HepG2 (cell line): Measurements from ENCODE around the gene ZNF280A. TPM values are rescaled to one million over a fixed set of nuclear protein-coding genes. Genes with fewer than 3 reads are reported as not detected.

Experiments
- ATAC-seq: fragments of 200-7000 bp; cut with Tn5 transposase; 3 replicates; pipeline ENCODE4 v1.9.1; 2020; ENCODE audit warnings: mild to moderate bottlenecking, moderate library complexity
- BruUV-seq: library from RNA; stranded (reverse); fragments of 400-500 nt; replicated peaks from 2 replicates; lab custom pipeline; 2021; lab: Mats Ljungman, UMichigan
- CTCF ChIA-PET: fragments of 300-600 bp; formaldehyde crosslinking; extraction: SDS; loops from one replicate; lab custom pipeline; 2021; ENCODE audit warnings: low total read pairs, inconsistent platforms, low intra/inter-chr PET ratio; lab: Yijun Ruan, JAX
- POLR2A ChIA-PET: fragments of 350-600 bp; sonication (Branson Sonifier 250); formaldehyde crosslinking; loops from one replicate; lab custom pipeline; 2020; ENCODE audit warnings: antibody characterized with exemption, inconsistent platforms; lab: Yijun Ruan, JAX
- DNase-seq: peaks from one replicate; pipeline ENCODE4 v3.0.0-alpha.2; 2015; ENCODE audit warnings: low spot score
- FAIRE-seq: peaks from 3 replicates; lab custom pipeline; 2011; peaks lifted over from hg19 to GRCh38; lab: Jason Lieb, UNC
- H2AFZ ChIP-seq: one replicate; pipeline ENCODE4 v1.6.1; 2011; ENCODE audit warnings: low read length, inconsistent platforms
- H3K27ac ChIP-seq: fragments of 300-600 bp; 3 replicates; pipeline ENCODE4 v1.8.0; 2011; ENCODE audit warnings: mixed run types, mild to moderate bottlenecking, mixed read lengths, low read length, inconsistent platforms; ENCODE audit not compliant: insufficient read depth; ENCODE audit errors: extremely low read length
- H3K27me3 ChIP-seq, 2 experiments: fragments of 200-600 bp in 1 of 2; 2 replicates in 1 of 2; 3 replicates in 1 of 2; pipeline versions ENCODE4 v1.6.0 to v1.8.0; 2011; ENCODE audit warnings: low read length in 2 of 2, mild to moderate bottlenecking in 2 of 2, moderate library complexity in 2 of 2, inconsistent platforms in 1 of 2; ENCODE audit not compliant: insufficient read depth in 2 of 2, control insufficient read depth in 1 of 2
- H3K36me3 ChIP-seq, 2 experiments: fragments of 200-600 bp in 1 of 2; replicated peaks in 1 of 2; 2 replicates in 1 of 2; 3 replicates in 1 of 2; pipeline versions ENCODE4 v1.5.1 to v1.8.0; 2011; ENCODE audit warnings: low read length in 2 of 2, inconsistent platforms in 1 of 2; ENCODE audit not compliant: insufficient read depth in 2 of 2, control insufficient read depth in 1 of 2
- H3K4me1 ChIP-seq: 2 replicates; pipeline ENCODE4 v1.5.1; 2012; ENCODE audit warnings: low read length, inconsistent platforms; ENCODE audit not compliant: insufficient read depth
- H3K4me2 ChIP-seq: 2 replicates; pipeline ENCODE4 v1.6.0; 2011; ENCODE audit warnings: low read depth, low read length, inconsistent platforms
- H3K4me3 ChIP-seq, 3 experiments: fragments of 200-600 bp in 1 of 3; sonication (generic), shearing (Covaris generic) in 1 of 3; replicated peaks in 1 of 3; 2 replicates each; pipeline ENCODE4 v1.5.1; 2011 to 2016; ENCODE audit warnings: low read length in 3 of 3, inconsistent platforms in 2 of 3, low read depth in 2 of 3, mild to moderate bottlenecking in 2 of 3, control low read depth in 1 of 3, mixed read lengths in 1 of 3; ENCODE audit not compliant: insufficient read depth in 1 of 3
- H3K79me2 ChIP-seq: one replicate; pipeline ENCODE4 v1.6.1; 2011; ENCODE audit warnings: low read length, inconsistent platforms; ENCODE audit not compliant: insufficient read depth
- H3K9ac ChIP-seq: 2 replicates; pipeline ENCODE4 v1.6.0; 2011; ENCODE audit warnings: mild to moderate bottlenecking, low read depth, low read length, inconsistent platforms; ENCODE audit not compliant: insufficient read depth
- H3K9me3 ChIP-seq: 2 replicates; pipeline ENCODE4 v1.5.1; 2012; ENCODE audit warnings: mild to moderate bottlenecking, low read length
- H4K20me1 ChIP-seq: 2 replicates; pipeline ENCODE4 v1.6.0; 2011; ENCODE audit warnings: inconsistent platforms, mild to moderate bottlenecking, low read length, moderate library complexity; ENCODE audit not compliant: insufficient read depth
- JUNB ChIP-seq: sonication (generic); formaldehyde crosslinking; IDR thresholded peaks from 2 replicates; pipeline ENCODE4 v1.8.0; 2022; ENCODE audit warnings: missing genetic modification reagents, mild to moderate bottlenecking, borderline replicate concordance
- KLF13 ChIP-seq: sonication (generic); formaldehyde crosslinking; IDR thresholded peaks from 2 replicates; pipeline ENCODE4 v1.4.0; 2020; ENCODE audit warnings: mild to moderate bottlenecking, missing genetic modification reagents
- MAFF ChIP-seq: IDR thresholded peaks from 2 replicates; pipeline ENCODE4 v1.6.1; 2011; ENCODE audit warnings: low read depth, low read length, improper control_type of control experiment
- MAFG ChIP-seq: sonication (generic); formaldehyde crosslinking; IDR thresholded peaks from 2 replicates; pipeline ENCODE4 v1.5.1; 2020; ENCODE audit warnings: mild to moderate bottlenecking, missing genetic modification reagents
- MAFK ChIP-seq, 2 experiments: IDR thresholded peaks in 1 of 2; conservative IDR thresholded peaks in 1 of 2; 2 replicates each; pipeline ENCODE4 v1.6.1; 2011; ENCODE audit warnings: improper control_type of control experiment in 2 of 2, low read length in 2 of 2
- MED8 ChIP-seq: sonication (generic); formaldehyde crosslinking; IDR thresholded peaks from 2 replicates; pipeline ENCODE4 v1.8.1; 2023; ENCODE audit warnings: mild to moderate bottlenecking, missing genetic modification reagents; ENCODE audit not compliant: insufficient replicate concordance
- SP140L ChIP-seq: sonication (generic); formaldehyde crosslinking; IDR thresholded peaks from 2 replicates; pipeline ENCODE4 v1.4.0; 2020; ENCODE audit warnings: missing genetic modification reagents, borderline replicate concordance
- ZNF552 ChIP-seq: sonication (generic); formaldehyde crosslinking; IDR thresholded peaks from 2 replicates; pipeline ENCODE4 v1.9.0; 2022; ENCODE audit warnings: missing genetic modification reagents, mild to moderate bottlenecking, borderline replicate concordance
- WGBS: methylation state at CpG from one replicate; pipeline ENCODE4 v1.1.6; 2017; ENCODE audit warnings: low lambda C conversion rate; 5-methylcytosine and 5-hydroxymethylcytosine counted together
- in situ Hi-C: cut with HindIII; loops from 2 replicates; pipeline ENCODE4 v1.10.0; 2017; ENCODE audit warnings: low pct_unique_long_range_greater_than_20kb; ENCODE audit not compliant: extremely low pct_ligation_motif_present
- intact Hi-C: fragments of 100-400 bp; cut with micrococcal nuclease; formaldehyde crosslinking; loops from one replicate; pipeline ENCODE4 v1.10.0; 2022; ENCODE audit not compliant: unreplicated experiment
- polyA plus RNA-seq, 8 experiments: library from polyadenylated mRNA; depleted of rRNA in 3 of 8; stranded (reverse) in 7 of 8; unstranded in 1 of 8; fragments of >200 nt; fragmentation: Illumina TruSeq in 4 of 8; extraction: Trizol in 4 of 8; gene quantifications; 2 replicates each; pipeline versions ENCODE4 v1.2.1 to v1.2.3, GENCODE V29; 2011 to 2016; ENCODE audit warnings: low read depth in 4 of 8, missing spikeins in 1 of 8, mixed read lengths in 1 of 8; ENCODE audit not compliant: insufficient read depth in 1 of 8
- total RNA-seq, 5 experiments: library from RNA; depleted of rRNA; stranded (reverse); fragments of >200 nt; fragmentation: Illumina TruSeq; extraction: Trizol; gene quantifications; 2 replicates each; pipeline ENCODE4 v1.2.3, GENCODE V29; 2016; ENCODE audit warnings: low read depth in 1 of 5
- TF ChIP-seq, protein P1 (sequence below): sonication (generic); formaldehyde crosslinking; IDR thresholded peaks from 2 replicates; pipeline ENCODE4 v1.4.0; 2020; ENCODE audit warnings: missing genetic modification reagents, borderline replicate concordance
- TF ChIP-seq, protein P2 (sequence below): sonication (generic); formaldehyde crosslinking; IDR thresholded peaks from 2 replicates; pipeline ENCODE4 v1.8.0; 2022; ENCODE audit warnings: missing genetic modification reagents, low read depth, mild to moderate bottlenecking, borderline replicate concordance

The ZNF280A gene
- total and polyA plus RNA-seq, 2 of the 13 experiments (the other 11 are each of a cell fraction or from before 2014, with no cell fraction given), result 1.4 to 2.9 TPM

DNA sequence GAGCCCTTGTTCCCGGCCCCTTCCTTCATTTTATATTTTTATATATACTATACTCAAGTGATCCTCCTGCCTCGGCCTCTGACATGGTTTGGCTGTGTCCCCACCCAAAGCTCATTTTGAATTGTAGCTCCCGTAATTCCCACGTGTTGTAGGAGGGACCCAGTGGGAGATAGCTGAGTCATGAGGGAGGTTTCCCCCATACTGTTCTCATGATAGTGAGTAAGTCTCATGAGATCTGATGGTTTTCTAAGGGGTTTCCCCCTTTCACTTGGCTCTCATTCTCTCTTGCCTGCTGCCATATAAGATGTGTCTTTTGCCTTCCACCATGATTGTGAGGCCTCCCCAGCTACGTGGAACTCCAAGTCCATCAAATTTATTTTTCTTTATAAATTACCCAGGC, 7.2 kb upstream of the ZNF280A start (continued):
- no peak for TF ChIP-seq MAFG
- no peak for TF ChIP-seq KLF13 (CRISPR knock-in tag)
- TF ChIP-seq, protein P1, sequence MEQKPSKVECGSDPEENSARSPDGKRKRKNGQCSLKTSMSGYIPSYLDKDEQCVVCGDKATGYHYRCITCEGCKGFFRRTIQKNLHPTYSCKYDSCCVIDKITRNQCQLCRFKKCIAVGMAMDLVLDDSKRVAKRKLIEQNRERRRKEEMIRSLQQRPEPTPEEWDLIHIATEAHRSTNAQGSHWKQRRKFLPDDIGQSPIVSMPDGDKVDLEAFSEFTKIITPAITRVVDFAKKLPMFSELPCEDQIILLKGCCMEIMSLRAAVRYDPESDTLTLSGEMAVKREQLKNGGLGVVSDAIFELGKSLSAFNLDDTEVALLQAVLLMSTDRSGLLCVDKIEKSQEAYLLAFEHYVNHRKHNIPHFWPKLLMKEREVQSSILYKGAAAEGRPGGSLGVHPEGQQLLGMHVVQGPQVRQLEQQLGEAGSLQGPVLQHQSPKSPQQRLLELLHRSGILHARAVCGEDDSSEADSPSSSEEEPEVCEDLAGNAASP, result no peak
- TF ChIP-seq, protein P2, sequence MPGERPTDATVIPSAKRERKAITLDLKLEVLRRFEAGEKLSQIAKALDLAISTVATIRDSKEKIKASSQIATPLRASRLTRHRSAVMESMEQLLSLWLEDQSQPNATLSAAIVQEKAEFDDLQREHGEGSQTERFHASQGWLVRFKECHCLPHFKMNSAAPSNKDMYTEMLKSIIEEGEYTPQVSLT (CRISPR knock-in tag), result no peak
- TF ChIP-seq JUNB (CRISPR knock-in tag), result no peak
- TF ChIP-seq MED8 (CRISPR knock-in tag), result no peak
- TF ChIP-seq SP140L (CRISPR knock-in tag), result no peak

- POLR2A ChIA-PET, result no interaction called here
- intact Hi-C loops (no loop called here), in situ Hi-C loops (no loop called here)
- H3K4me2 ChIP-seq, result no peak overlapping the region
- peaks cover 0 to 9% of the 10 kb centered on the region in 2 experiments; a peak in 2 of 5 replicates for H3K27me3 ChIP-seq
- WGBS, result 43% methylated on average over 4 of the region's 4 CpGs
- H3K4me3 ChIP-seq, result no peak overlapping the region
- CTCF ChIA-PET, result no interaction called here
- no peak for ATAC-seq
- no peak overlapping the region for H2AFZ ChIP-seq
- no peaks in the 10 kb centered on the region for H3K9me3 ChIP-seq
- BruUV-seq, result no TSS peak
- DNase-seq, result no peak
- FAIRE-seq, result no peak
- H3K79me2 ChIP-seq, result no peaks in the 10 kb centered on the region
- H4K20me1 ChIP-seq, result no peaks in the 10 kb centered on the region
- H3K27ac ChIP-seq, result no peak overlapping the region
- H3K4me1 ChIP-seq, result peaks cover 2% of the 10 kb centered on the region
- H3K36me3 ChIP-seq, result no peaks in the 10 kb centered on the region
- no peak for TF ChIP-seq ZNF552 (CRISPR knock-in tag)
- TF ChIP-seq MAFF, result peak; percentile 79
- TF ChIP-seq MAFK (conservative IDR thresholded peaks at IDR 0.05 in 1 of 2, IDR thresholded peaks at IDR 0.05 in 1 of 2; ENCODE audit: low read length in 2 of 2), result peak; percentile 71 to 85; a peak in 3 of 4 replicates
- H3K9ac ChIP-seq, result no peak overlapping the region
These were observed 6.2 kb upstream of the ZNF280A start for GRCh38 chr22:22526125-22526912.
